NCI-H146 treated with DMSO at 0.1 percent for 48 hours (cell line): ENCODE data around the gene CNPY1.

Experiments
- DNase-seq: peaks from one replicate; lab custom pipeline; 2025; ENCODE audit not compliant: unreplicated experiment; lab: John Stamatoyannopoulos, UW

CNPY1 gene

GRCh38 chr7:155490697-155491628 is 55.4 kb downstream of the CNPY1 start:
- DNase-seq, result no peak

DNA sequence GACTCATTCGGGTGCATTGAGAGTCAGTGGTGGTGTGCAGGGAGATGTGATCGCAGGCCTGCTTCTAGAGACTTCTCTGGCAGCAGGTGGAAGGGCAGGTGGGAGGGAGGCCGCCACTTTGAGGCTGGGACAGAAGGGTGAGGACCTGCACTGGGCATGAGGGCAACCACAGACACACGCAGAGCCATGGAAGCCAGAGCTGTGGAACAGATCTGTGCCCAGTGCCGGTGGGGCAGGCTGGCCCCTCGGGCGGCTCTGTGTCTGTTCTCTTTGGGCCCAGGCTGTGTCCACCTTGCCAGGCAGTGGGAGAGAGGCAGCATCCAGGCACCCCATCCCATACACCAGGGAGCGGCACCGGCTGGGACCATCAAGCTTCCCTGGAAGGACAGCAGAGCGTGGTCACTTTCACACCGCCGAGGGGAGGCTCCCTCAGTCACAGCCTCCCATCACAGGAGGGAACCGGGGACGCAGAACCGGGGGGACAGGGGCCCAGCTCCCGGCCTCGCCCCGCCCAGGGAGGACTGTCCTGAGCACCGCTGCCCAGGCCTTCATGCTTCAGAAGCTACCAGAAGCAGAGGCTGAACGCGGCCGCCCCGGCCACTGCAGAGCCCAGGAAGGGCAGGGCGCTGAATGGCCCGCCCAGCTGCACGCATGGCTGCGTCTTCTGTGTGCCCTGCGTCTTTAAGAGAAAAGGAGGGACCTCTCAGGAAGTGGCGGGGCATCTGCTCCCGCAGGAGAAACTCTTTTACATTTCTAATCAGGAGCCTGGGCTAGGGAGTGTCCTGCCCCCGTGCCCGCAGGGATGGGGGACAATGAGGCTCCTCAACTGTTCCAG is 56.3 kb downstream of the CNPY1 start:
- DNase-seq, result no peak

DNA sequence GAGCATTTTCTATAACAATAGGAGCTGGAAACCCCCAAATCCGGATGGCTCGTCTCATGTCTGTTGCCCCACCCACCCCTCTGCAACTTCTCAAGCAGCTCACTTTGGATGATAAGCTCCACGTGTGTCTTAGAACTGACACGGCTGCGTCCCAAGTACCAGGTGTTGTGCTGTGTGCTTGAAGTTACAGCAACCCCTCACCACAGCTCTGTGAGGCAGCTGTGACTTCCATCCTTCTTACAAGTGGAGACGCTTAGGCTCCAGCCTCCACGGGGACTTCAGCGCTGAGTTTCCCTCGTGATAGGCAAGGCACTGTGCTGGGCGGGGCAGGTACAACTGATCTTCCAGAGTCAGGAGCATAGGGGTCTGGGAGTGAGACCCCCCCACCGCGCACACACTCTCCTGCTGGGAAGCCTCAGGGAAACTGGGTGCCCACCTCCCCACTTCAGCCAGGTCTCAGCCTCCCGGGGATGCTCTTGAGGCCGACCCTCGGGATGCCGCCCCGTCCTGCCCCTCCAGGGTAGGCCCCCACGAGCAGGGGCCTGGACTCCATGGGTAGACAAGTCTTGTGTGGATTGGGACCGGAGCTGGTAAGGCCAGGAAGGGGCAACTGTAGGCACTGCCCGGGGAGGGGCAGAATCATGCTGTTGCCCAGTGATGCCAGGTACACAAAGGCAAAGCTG is 57.1 kb downstream of the CNPY1 start:
- no peak for DNase-seq

DNA sequence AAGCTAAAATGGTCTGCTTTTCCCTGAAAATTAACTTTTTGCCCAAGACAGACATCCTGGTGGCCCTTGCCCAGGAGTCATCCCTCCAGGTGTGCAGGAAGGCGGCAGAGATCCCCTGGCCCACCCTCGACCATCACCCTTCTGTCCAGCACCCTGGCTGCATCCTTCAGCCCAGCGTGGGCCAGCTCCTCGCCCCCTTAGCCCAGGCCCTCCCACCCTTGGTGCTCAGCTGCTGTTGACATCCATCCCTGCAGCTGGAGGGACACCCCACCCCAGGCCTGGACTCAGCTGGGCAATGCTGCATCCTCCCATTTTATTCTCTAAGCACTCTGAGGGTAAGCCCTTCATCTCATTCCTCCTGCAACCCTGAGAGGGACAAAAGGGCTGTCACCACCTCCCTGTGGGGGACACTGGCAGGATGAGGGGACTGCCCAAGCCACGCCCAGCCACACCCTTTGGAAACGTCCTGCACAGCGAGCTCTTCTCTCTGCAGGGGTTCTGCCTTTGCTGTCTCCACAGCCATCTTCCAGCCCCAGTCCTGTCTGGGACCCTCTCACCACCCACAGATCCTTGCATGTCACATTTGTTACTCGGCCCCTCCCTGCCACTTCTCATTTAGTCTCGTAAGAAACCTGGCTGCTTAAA is 57.8 kb downstream of the CNPY1 start:
- no peak for DNase-seq

- no peak for DNase-seq
Observed at GRCh38 chr7:155487509-155488482, 58.6 kb downstream of the CNPY1 start.

- no peak for DNase-seq
Observed at GRCh38 chr7:155486783-155487508, 59.4 kb downstream of the CNPY1 start.

GRCh38 chr7:155484483-155485399 is 61.6 kb downstream of the CNPY1 start:
- DNase-seq, result no peak

GRCh38 chr7:155483868-155484325 is 62.5 kb downstream of the CNPY1 start:
- DNase-seq, result no peak

GRCh38 chr7:155483245-155483644 is 63.1 kb downstream of the CNPY1 start:
- DNase-seq, result no peak

- DNase-seq, result no peak
Observed at GRCh38 chr7:155482511-155483183, 63.7 kb downstream of the CNPY1 start.

GRCh38 chr7:155481764-155482163 is 64.6 kb downstream of the CNPY1 start:
- no peak for DNase-seq

DNA sequence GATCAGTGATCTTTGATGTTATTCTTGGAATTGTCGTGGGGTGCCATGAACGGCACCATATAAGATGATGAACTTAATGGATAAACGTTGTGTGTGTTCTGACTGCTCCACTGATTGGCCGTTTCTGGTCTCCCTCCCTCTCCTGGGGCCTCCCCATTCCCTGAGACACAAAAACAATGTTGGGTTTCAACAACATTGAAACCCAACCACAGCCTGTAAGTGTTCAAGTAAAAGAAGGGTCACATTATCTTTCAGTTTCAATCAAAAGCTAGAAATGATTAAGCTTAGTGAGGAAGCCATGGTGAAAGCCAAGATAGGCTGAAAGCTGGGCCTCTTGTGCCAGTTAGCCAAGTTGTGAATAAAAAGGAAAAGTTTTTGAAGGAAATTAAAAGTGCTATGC is 68.9 kb downstream of the CNPY1 start:
- DNase-seq, result no peak

DNA sequence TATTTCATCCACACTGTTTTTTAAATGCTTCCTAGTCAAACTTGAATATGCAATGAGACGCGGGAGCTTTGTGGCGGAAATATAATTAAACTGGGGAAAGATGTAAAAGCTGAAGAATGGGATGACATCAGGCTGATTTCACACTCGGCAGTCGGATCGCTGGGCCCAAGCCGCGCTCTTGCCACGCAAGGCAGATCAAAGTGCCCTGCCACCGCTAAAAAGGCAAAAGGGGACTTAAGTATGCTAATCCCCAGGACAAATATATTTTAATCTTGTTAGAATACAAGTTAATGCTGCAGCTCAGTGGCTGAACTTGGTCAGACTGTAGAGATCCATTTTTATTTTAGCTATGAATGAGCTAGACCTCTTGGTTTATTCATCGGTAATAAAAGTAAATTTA is 74.6 kb downstream of the CNPY1 start:
- DNase-seq, result no peak

GRCh38 chr7:155470686-155471638 is 75.4 kb downstream of the CNPY1 start:
- no peak for DNase-seq

GRCh38 chr7:155470186-155470487 is 76.2 kb downstream of the CNPY1 start:
- DNase-seq, result no peak
